ENCODE data around the gene NCAM2. TPM values are rescaled to one million over a fixed set of nuclear protein-coding genes. Genes with fewer than 3 reads are reported as not detected.

NCAM2 gene
- total RNA-seq, 1 donor from 2014 or later = 4.3 TPM

DNA sequence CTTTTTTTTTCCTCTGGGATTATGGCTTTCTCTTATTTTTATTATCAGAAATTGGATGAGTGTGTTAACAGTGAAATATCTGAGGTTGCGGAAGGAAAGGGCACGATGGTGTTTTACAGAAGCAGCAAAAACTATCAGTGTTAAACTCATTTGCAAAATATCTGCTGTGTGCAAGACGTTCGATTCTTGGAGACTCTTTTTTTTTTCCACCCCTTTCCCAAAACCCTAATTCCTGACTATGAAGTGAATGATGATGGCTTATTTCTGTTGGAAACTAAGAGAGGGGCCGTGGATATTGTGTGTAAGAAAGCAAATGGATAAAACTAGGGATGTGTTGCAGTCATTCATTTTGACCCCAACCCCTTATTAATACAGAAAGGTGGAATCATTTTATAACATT is 677 bp downstream of the NCAM2 start:
- H3K4me1 Mint-ChIP-seq (ENCODE audit: low read depth, unreplicated experiment) = no peaks in the 10 kb centered on the region
- DNase-seq = no peak
- TF ChIP-seq, protein P1, sequence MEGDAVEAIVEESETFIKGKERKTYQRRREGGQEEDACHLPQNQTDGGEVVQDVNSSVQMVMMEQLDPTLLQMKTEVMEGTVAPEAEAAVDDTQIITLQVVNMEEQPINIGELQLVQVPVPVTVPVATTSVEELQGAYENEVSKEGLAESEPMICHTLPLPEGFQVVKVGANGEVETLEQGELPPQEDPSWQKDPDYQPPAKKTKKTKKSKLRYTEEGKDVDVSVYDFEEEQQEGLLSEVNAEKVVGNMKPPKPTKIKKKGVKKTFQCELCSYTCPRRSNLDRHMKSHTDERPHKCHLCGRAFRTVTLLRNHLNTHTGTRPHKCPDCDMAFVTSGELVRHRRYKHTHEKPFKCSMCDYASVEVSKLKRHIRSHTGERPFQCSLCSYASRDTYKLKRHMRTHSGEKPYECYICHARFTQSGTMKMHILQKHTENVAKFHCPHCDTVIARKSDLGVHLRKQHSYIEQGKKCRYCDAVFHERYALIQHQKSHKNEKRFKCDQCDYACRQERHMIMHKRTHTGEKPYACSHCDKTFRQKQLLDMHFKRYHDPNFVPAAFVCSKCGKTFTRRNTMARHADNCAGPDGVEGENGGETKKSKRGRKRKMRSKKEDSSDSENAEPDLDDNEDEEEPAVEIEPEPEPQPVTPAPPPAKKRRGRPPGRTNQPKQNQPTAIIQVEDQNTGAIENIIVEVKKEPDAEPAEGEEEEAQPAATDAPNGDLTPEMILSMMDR (IDR thresholded peaks at IDR 0.05; ENCODE audit: partially characterized antibody, unreplicated experiment) = no peak
- peaks cover 7% of the 10 kb centered on the region for H3K27me3 Mint-ChIP-seq (ENCODE audit: unreplicated experiment)
- H3K36me3 Mint-ChIP-seq (ENCODE audit: unreplicated experiment) = no peaks in the 10 kb centered on the region
- peak overlapping the region; percentile 89 for H3K4me3 Mint-ChIP-seq (ENCODE audit: unreplicated experiment)
- H3K9me3 Mint-ChIP-seq (ENCODE audit: unreplicated experiment) = peaks cover 13% of the 10 kb centered on the region
- H3K27ac Mint-ChIP-seq (ENCODE audit: unreplicated experiment) = peak overlapping the region; percentile 62

DNA sequence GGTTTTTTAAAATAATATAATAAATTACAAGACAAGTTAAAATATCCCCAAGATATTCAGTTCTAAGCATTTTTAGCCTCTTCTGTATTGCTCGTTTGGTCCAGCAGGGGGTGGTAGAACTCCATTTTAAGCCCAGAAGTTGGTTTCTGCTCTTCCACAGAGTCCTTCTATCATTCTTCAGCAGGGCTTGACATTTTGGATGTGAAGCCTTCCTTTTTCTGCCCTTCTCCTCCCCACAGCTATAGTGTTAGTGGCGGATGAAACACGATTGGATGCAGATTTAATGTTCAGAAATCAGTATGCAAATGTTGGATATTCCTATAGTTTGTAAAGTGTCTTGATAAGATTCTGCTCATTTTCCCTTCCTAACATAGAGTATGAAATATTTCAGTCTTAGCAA is 1.4 kb downstream of the NCAM2 start:
- Mint-ChIP-seq H3K27me3 (ENCODE audit: unreplicated experiment) (peaks cover 7% of the 10 kb centered on the region), H3K4me1 (ENCODE audit: low read depth, unreplicated experiment) (no peaks in the 10 kb centered on the region), H3K36me3 (ENCODE audit: unreplicated experiment) (no peaks in the 10 kb centered on the region), H3K27ac (ENCODE audit: unreplicated experiment) (no peak overlapping the region), H3K4me3 (ENCODE audit: unreplicated experiment) (no peak overlapping the region), H3K9me3 (ENCODE audit: unreplicated experiment) (peaks cover 13% of the 10 kb centered on the region)
- peak; percentile 62 for DNase-seq
- TF ChIP-seq, protein P1 (IDR thresholded peaks at IDR 0.05; ENCODE audit: partially characterized antibody, unreplicated experiment) = peak; percentile 88

DNA sequence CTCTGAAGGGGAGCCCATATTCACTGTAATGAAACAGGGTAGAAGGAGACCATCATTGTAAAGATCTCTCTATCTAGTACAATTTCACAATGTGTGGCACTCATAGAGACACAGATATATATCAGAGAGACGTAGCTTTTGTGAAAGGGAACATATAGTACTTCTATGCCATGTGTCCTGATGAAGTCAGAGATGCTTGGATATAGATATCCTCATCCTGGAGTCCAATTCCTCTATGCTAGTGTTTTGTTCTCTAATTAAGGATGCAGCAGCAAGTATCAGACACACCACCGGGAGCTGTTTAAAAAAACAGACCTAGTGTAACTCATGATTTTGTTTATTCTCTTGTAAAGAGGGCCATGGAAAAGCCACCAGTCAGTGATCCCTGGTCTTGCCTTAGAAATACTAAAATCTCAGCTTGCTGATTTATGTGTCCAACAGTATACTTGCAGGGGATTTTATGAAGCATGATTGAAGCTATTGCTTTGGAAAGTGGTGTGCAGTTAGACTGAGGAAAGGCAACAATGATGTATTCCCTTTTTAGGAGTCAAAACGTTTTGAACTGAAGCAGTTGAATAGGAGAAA is 2.5 kb downstream of the NCAM2 start:
- Mint-ChIP-seq H3K27ac (ENCODE audit: unreplicated experiment) (no peak overlapping the region), H3K4me3 (ENCODE audit: unreplicated experiment) (no peak overlapping the region), H3K27me3 (ENCODE audit: unreplicated experiment) (peaks cover 7% of the 10 kb centered on the region), H3K36me3 (ENCODE audit: unreplicated experiment) (no peaks in the 10 kb centered on the region), H3K4me1 (ENCODE audit: low read depth, unreplicated experiment) (no peaks in the 10 kb centered on the region), H3K9me3 (ENCODE audit: unreplicated experiment) (peaks cover 13% of the 10 kb centered on the region)
- no peak for DNase-seq
- TF ChIP-seq, protein P1 (IDR thresholded peaks at IDR 0.05; ENCODE audit: partially characterized antibody, unreplicated experiment) = no peak

DNA sequence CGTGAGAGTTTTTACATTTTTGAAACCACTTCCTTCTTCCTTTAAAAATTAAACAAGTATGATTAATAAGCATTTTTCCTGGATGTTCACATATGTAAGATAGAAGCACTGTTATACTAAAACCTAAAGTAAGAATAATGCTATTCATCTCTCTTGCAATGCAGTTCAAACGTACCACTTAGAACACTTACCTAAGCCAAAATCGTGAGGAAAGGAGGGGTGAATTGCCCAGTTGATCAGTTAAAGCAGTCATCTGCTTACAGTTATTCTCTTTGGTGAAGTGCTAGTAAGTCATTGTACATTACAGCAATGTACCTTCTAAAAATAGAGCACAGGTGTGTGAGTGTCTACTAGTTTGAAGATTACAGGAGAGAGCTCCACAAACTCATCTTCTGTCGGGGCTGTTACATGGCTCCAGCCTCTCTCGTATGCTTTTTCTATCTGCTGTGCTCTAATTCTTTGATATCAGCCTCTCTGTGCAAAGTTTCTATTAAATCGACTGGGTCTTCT is 3.4 kb downstream of the NCAM2 start:
- TF ChIP-seq, protein P1 (IDR thresholded peaks at IDR 0.05; ENCODE audit: partially characterized antibody, unreplicated experiment) = no peak
- H3K36me3 Mint-ChIP-seq (ENCODE audit: unreplicated experiment) = no peaks in the 10 kb centered on the region
- H3K27ac Mint-ChIP-seq (ENCODE audit: unreplicated experiment) = no peak overlapping the region
- no peak for DNase-seq
- H3K27me3 Mint-ChIP-seq (ENCODE audit: unreplicated experiment) = peaks cover 7% of the 10 kb centered on the region
- H3K4me1 Mint-ChIP-seq (ENCODE audit: low read depth, unreplicated experiment) = no peaks in the 10 kb centered on the region
- H3K4me3 Mint-ChIP-seq (ENCODE audit: unreplicated experiment) = no peak overlapping the region
- H3K9me3 Mint-ChIP-seq (ENCODE audit: unreplicated experiment) = peaks cover 8% of the 10 kb centered on the region

DNA sequence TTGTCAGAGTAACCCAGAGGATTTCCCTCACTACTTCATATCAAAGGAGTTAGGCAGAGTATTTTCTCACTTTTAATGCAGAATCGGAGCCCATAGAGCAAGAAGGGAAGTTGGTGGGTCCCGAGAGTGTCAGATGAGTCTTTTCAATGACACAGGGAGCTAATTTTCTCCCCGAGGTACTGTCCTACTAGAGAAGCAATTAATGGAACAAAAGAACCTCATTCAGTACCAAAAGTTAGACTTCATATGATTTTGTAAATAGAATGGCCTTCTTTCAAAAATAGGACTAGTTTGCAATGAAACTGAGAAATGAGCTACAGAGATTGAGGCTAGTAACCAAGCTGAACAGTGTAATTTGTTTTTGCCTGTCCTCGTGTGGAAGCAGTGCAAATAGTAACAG is 3.9 kb downstream of the NCAM2 start:
- Mint-ChIP-seq H3K9me3 (ENCODE audit: unreplicated experiment) (peaks cover 6% of the 10 kb centered on the region), H3K27ac (ENCODE audit: unreplicated experiment) (no peak overlapping the region), H3K36me3 (ENCODE audit: unreplicated experiment) (no peaks in the 10 kb centered on the region), H3K4me1 (ENCODE audit: low read depth, unreplicated experiment) (no peaks in the 10 kb centered on the region), H3K27me3 (ENCODE audit: unreplicated experiment) (peaks cover 7% of the 10 kb centered on the region), H3K4me3 (ENCODE audit: unreplicated experiment) (no peak overlapping the region)
- DNase-seq = no peak
- TF ChIP-seq, protein P1 (IDR thresholded peaks at IDR 0.05; ENCODE audit: partially characterized antibody, unreplicated experiment) = no peak

Data from glutamatergic neuron (in vitro differentiated cells).